Measurements from ENCODE around the gene MYL7. TPM values are rescaled to one million over a fixed set of nuclear protein-coding genes. Genes with fewer than 3 reads are reported as not detected.

MYL7 gene
- polyA plus RNA-seq, 1 donor = 1.4 TPM

DNA sequence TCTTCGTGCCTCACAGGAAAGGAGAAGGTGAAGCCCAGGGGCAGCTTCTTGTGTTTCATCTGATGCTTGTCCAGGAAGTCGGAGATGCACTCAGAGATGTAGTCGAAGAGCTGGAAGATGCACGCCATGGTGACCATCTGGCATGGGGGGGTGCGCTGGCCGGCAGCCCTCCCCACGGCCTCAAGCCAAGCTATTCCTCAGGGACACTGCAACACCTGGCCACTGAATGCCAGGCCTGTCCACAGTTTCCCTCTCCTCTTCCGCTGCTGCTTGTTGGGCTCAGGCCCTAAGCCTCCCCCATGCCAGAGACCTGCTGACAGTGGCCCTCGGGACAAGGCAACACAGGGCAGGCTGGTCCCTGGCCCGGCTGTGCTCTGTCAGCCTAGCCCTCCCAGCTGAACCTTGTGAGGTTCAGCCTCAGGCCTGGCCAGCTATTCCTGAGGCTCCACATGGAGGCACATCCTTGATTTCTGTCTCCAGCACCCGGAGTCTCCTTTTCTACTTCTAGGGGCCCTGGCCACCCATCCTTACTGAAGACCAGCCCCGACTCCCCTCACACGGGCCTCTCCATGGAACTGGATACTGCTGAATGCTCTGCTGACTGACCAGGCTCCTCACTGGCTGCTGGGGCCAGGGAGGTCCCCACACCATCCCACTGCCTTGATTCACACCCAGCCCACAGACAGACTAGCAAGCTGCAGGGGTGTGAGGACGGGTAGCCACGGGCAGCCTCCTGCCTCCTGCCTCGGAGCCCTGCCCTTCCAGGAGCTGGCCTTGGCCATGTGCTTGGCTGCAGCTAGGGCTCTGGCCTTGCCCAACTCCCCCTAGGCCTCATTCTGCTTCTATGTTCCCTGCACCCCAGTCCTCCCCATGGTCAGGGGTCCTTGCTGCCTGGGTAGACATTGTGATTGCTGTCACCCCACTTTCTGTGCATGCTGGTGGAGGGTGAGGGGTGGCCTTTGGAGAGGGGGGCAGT lies 10.1 kb upstream of the MYL7 start:
- no peak for DNase-seq

- no peak for DNase-seq
Measured at GRCh38 chr7:44150466-44150832, 9.3 kb upstream of the MYL7 start.

DNA sequence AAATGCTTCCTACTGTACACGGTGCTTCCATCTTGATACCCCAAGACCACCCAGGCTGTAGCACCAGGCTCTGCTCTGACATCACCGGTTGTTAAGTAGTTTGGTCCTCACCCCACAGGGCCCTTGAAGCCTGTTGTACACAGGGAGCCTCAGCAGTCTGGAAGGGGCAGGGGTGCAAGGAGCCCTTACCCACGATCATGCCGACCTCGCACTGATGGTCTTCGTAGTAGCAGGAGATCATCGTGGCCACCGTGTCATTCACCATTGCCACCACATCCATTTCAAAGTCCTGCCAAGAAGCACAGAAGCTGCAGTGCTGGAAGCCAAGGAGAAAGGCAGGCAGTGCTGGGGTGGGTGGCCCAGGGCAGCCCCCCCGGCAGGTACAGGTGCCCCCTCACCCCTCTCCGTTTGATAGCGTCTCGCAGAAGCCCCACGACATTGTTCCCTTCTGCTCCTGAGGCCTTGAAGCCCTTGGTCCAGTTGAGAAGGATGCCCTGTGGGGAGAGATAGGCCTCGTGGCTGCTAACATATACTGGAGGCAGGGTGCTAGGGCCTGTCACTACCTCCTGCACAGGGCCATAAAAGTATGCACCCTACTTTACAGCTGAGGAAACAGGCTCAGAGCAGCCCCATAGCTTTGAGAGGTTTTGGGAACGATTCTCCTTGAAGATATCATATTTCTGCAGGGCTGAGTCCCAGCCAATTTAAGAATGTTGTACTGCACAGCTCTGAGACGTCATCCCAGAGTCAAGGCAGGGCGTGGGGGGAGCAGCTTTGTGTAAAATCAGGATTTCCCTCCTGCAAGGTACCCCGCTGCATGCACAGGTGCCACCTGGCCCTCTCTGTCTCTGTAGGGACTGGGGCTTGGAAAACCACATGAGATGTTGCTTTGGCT lies 8.7 kb upstream of the MYL7 start:
- no peak for DNase-seq

DNA sequence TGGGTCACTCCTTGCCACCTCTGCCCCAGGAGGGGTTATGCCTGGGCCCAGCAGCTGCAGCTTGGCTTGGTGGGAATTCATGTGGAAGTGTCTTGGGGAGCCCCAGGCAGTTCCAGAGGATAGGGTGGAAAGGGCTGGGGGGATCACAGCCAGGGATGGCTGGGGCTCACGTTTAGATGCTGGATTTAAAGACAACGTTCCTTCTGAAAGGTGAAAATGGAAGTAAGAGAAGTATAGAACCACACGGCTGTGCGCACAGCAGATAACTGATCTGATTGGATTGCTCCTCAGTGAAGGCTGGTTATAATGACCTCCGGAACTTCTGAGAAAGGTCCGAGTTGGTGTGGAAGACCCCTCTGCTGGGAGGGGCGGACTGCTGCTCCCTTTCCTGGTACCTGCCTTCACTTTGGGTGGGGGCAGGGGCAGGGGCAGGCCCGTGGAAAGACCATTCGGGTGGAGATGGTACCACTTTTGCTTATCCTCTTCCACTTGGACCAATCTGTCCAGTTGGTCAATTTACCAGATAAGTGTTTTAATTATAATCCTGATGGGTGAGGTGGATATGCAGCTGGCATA lies 7.9 kb upstream of the MYL7 start:
- no peak for DNase-seq

DNA sequence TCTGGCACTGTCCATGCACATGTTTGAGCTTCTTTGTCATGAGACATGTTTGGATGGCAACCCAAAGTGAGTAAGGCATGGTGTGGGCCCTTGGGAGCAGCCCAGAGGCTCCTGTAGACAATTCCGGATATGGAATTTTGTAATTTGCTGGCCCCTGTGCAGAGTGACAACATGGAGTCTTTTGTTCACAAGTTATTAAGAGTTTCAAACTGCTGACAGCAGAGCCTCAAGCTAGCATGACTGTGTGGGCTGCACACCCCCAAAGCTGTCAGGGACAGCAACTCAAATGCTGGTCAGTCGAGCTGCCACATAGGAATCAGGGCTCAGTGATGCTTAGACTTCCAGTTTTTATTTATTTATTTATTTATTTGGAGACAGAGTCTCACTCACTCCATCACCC lies 7.0 kb upstream of the MYL7 start:
- no peak for DNase-seq

DNA sequence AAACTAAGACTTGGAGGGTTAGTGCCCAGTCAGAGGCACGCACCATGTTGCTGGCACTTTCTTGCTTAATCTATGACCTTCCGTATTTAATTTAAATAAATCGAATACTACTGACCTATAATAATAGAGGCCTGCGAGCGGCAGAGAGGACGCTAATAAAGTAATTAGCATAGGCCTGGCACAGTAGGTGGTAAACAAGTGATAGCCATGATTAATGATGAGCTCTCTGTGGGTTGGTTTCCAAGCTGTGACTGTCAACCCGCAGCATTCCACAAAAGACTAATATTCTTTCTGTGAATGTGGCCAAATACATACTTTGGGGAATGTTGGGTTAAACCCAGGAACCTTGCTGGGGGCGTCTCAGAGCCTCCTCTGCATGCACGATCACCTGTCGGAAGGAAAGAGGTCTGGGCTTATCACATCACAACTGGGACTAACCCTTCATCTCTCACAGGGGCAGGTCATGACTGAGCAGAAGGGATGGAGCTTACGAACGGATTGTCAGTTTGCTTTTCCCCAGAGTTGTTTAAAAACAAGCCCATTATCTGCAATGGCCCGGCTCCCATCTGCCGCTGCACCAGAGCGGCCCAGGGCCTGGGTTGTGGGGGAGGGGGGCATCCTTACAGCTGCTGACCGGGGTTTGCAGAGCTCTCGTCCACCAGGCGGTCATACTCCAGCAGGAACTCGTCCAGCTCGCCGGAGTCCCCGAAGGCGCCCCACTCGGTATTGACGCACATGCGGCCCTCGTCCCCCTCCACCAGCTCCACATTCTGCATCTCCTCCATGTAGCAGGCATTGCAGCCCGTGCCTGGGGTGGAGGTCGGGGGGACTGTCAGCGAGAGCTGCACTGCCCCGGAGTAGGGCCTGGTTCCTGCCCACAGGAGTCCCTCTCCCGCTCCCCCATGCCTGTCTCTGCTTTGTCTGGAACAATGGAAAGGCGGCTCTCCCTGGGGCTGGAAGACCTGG lies 6.2 kb upstream of the MYL7 start:
- peak; percentile 57 for DNase-seq

DNA sequence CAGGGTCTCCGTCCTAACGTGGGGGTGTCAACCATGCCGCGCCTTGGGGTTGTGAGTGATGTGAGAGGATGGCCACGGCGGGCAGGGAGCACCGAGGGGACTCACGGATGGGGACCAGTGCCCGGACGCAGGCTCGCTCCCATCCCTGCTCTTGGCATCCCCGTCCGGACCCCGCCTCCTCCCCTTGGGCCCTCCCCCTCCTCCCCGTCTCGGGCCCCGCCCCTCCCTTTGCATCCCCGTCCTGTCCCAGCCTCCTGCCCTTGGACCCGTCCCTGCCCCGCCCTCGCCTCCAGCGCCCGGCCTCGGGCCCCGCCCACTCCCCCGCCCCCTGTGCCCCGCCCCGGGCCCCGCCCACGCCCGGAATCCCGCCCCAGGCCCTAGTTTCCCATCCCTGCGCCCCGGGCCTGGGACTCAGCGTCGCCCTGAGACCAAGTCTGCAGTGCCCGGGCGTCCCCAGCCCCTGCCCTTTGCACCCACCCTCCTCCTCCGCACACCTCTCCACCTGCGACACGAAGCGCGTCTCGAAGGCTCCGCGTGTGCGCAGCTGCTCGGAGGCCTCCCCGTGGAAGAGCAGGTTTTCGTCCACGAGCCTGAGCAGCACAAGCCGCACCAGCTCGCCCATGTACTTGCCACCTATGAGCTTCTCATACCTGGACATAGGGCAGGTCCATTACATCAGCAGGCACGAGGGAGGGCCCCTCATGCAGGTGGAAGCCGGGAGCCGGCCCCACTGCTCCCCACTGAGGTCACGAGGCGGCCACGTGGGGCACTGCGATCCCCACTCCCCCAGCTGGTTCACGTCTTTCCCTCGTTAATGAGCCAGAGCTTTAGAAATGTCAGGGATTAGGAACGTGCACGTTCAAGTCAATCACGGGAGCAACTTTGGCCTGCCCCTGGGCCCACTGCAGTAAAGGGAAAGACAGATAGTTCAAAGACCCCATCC lies 5.1 kb upstream of the MYL7 start:
- DNase-seq = peak; percentile 70

DNA sequence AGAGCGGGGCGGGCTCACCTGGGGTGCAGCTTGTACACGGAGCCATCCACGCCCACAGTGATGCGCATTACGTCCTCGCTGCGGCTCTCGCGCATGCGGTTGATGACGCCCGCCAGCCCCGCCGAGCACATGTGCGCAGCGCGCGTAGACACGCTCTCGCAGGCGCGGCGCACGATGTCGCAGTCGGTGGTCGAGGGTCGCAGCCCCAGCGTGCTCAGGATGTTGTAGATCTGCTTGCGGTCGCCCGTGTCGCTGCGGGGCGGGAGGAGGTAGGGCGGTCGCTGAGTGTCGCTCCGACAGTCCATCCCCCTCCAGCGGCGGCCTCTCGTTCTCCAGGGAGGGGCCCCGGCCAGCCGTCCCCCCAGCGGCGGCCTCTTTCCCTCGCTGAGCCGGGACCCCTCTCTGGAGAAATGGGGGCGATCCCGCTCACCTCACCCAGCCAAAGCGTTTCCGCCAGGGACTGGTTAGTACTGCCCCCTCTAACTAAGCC lies 4.4 kb upstream of the MYL7 start:
- no peak for DNase-seq

DNA sequence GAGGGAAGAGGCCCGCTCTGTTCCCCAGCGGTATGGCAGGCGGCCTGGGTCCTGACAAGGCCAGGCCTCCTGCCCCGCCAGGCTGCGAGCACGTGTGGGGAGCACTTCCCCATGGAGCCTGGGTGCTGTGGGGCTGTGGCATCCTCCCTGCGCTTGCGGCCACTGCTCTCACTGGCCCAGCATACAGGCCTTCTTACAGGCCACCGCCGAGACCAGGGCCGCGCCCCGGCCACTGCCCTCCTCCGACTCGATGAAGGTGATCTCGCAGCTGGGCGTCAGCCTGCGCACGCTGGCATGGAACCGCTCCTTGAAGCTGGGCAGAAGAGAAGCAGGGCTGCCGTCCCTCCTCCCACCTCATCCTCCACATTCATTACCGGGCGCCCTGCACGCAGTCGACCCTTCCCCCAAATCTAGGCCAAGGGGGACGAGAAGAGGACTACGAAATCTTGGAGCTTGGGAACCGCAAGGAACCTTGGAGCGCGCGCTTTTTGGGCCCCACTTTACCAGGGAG lies 3.9 kb upstream of the MYL7 start:
- no peak for DNase-seq

- DNase-seq = no peak
Measured at GRCh38 chr7:44144426-44144967, 3.4 kb upstream of the MYL7 start.

DNA sequence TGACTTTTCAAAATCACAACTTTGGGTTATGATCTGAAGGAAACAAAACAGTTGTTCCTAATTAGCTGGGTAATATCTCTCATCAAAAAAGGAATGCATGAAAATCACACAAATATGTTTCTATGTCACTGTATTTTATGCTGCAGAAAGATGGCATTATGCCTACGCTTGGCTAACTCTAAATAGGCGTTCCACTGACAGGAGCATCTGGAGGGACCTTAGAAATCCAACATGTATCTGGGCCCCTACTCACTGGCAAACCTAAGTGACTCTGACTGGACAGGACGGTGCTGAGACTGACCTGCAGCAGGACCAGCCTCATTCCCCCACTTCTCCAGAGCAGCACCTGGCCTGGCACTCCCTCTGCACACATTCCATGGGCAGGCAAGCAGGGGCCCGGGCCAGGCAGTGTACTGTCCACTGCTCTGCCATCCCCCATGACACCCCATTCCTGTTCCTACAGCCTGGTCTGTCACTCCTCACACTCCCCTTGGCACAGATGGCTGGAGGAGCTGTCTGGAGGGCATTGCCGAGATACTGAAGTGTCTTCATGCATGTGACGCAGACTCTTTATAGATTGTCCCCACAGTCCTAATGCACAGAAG lies 2.6 kb upstream of the MYL7 start:
- no peak for DNase-seq

GRCh38 chr7:44142028-44142427 lies 896 bp upstream of the MYL7 start:
- DNase-seq = no peak

GRCh38 chr7:44140341-44140740 lies 791 bp downstream of the MYL7 start:
- no peak for DNase-seq

DNA sequence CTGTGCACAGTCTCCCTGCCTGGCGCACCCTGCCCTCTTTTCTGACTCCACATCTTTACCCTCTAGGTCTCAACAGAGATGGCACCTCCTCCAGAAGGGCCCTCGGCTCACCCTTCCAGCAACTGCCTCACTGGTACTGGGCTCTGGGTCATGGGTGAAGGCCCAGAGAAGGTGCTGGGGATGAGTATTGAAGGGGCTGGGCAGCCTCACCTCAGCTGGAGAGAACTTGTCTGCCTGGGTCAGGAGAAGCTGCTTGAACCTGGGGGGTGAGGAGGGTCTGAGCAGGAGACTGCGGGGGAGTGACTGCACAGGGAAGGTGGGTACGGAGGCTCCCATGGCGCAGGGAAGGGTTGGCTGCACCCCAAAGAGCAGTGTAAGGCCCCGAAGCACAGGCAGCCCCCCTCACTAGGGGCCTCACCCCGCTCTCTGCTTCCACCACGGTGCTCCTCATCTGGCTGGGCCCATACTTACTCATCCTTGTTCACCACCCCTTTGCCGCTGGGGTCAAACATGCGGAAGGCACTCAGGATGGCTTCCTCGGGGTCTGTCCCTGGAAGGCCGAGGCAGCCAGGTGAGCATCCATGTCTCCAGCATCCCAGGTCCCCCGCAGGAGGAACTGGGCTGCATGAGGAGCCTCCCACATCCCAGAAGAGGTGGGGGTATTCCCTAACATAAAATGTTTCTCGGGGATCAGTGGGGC lies 1.7 kb downstream of the MYL7 start:
- no peak for DNase-seq

DNA sequence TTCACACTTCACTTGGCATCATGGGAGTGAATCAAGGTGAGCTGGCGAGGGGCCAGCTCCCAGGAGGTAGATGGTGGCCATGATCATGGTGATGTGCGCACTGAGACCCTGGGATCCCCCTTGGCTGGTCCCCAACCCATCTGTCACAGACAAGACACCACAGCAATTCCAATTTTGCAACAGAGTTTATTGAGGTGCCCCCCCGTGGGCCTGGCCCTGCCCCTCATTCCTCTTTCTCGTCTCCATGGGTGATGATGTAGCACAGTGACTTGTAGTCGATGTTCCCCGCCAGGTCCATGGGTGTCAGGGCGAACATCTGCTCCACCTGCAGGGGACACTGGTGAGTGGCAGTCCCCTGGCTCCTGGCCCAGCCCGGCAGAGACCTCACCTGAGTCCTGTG lies 2.4 kb downstream of the MYL7 start:
- DNase-seq = no peak

DNA sequence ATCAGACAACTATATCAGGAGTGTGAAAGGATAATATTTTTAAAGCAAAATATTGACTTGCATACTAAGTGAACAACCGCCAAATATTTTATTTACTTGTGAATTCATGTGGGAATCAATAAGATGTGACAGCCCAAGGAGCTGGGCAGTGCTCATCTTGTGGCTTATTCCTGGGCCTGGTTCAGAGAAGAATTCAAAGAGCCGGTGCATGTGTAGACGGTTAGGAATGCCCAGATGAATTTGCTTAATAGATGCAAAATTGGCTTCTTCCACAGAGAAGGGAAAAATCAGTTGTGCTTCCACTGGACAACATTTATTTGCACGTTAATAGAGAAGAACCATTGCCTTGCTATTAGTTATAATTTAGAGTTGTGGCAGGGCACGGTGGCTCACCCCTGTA lies 4.4 kb downstream of the MYL7 start:
- no peak for DNase-seq

DNA sequence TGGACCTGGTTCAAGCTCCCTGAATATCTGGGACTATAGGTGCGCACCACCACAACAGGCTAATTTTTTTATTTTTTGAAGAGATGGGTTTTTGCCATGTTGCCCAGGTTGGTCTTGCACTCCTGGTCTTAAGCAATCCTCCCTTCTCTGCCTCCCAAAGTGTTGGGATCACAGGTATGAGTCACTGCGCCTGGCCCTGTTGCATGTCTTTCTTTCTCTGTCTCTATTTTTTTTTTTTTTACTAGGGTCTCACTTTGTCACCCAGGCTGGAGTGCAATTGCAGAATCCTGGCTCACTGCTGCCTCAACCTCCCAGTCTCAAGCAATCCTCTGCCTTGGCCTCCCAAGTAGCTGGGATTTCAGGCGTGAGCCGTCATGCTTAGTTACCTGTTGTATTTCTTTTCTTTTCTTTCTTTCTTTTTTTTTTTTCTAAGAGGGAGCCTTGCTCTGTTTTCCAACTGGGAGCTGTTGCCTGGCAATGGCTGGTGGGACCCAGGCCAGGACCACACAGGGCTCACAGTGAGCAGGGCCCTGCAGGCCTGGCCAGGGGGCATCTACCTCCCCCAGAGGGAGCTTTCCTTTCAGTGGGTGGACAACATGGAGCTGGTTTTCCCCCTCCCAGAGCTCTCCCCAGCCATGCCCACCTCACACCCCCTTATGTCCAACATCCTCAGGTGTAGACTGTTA lies 6.0 kb downstream of the MYL7 start:
- DNase-seq = no peak

DNA sequence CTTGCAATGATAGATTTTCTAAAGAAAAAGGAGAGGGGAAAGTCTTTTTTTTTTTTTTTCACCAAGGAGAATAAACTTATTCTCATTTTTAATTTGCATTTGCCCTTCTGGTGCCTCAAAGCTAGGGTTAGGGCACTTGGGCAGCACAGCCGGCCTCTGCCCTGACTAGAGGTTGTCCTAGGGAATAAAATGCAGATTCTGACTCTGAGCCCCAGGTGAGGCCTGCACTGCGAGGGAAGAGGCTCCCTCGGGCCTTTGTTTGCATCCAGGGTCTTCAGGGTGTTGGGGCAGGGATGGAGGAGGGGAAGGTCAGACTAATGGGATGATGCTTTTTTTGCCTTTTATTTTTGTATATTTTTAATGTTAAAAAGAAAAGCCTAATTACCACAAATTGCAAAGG lies 7.8 kb downstream of the MYL7 start:
- no peak for DNase-seq
